T-cell (primary cell): ENCODE data around the gene NELL1. TPM values are rescaled to one million over a fixed set of nuclear protein-coding genes. Genes with fewer than 3 reads are reported as not detected.
"Not testable (repeated sequence)": the region's sequence is repeated elsewhere in the genome, so short reads cannot be mapped to it uniquely, and the experiment has no call there.

Experiments used
- ATAC-seq, 4 experiments: fragments of 200-7000 bp in 3 of 4; fragments of 150-1000 bp in 1 of 4; cut with Tn5 transposase; replicated peaks in 1 of 4; 1 replicate in 3 of 4; 2 replicates in 1 of 4; pipeline ENCODE4 v1.10.0; 2021; ENCODE audit warnings: moderate library complexity in 3 of 4, mild to moderate bottlenecking in 2 of 4, moderate number of reproducible peaks in 1 of 4
- CTCF ChIA-PET, 2 donors: fragments of 300-600 bp; sonication (Branson Sonifier 250); formaldehyde crosslinking; loops; one replicate each; lab custom pipeline; 2022; ENCODE audit warnings: antibody characterized with exemption in 2 of 2; lab: Charles Lee
- POLR2A ChIA-PET, 2 donors: fragments of 300-600 bp; sonication (Branson Sonifier 250); formaldehyde crosslinking; loops; one replicate each; lab custom pipeline; 2022; ENCODE audit warnings: antibody characterized with exemption in 2 of 2; lab: Charles Lee
- DNase-seq, 35 experiments: peaks; one replicate each; pipeline versions ENCODE4 v3.0.0 to v3.0.0-alpha.2; 2013 to 2023
- H3K27ac ChIP-seq: one replicate; pipeline ENCODE4 v1.5.1; 2013; ENCODE audit warnings: low read length
- H3K27me3 ChIP-seq, 2 experiments: replicated peaks in 1 of 2; 1 replicate in 1 of 2; 2 replicates in 1 of 2; pipeline versions ENCODE4 v1.6.1 to v1.7.0; 2013; ENCODE audit warnings: low read length in 1 of 2, mixed read lengths in 1 of 2; ENCODE audit not compliant: control insufficient read depth in 2 of 2, insufficient read depth in 2 of 2; ENCODE audit errors: extremely low read depth in 1 of 2
- H3K36me3 ChIP-seq, 2 donors: 1 replicate in 1 of 2; 2 replicates in 1 of 2; pipeline versions ENCODE4 v1.6.1 to v1.7.0; 2013; ENCODE audit warnings: low read length in 1 of 2; ENCODE audit not compliant: control insufficient read depth in 2 of 2, insufficient read depth in 1 of 2; ENCODE audit errors: extremely low read depth in 1 of 2
- H3K4me1 ChIP-seq, 2 experiments: 1 replicate in 1 of 2; 2 replicates in 1 of 2; pipeline versions ENCODE4 v1.6.1 to v1.7.0; 2013; ENCODE audit warnings: low read length in 2 of 2, mixed read lengths in 1 of 2; ENCODE audit not compliant: insufficient read depth in 2 of 2, control insufficient read depth in 1 of 2; ENCODE audit errors: extremely low read depth in 1 of 2
- H3K4me3 ChIP-seq, 2 donors: 1 replicate in 1 of 2; 2 replicates in 1 of 2; pipeline versions ENCODE4 v1.5.1 to v1.7.0; 2013; ENCODE audit warnings: mild to moderate bottlenecking in 2 of 2, low read length in 1 of 2, moderate library complexity in 1 of 2; ENCODE audit not compliant: control insufficient read depth in 1 of 2; ENCODE audit errors: extremely low read depth in 1 of 2
- H3K9me3 ChIP-seq: 2 replicates; pipeline ENCODE4 v1.7.0; 2013
- H3K27ac Mint-ChIP-seq, 2 donors: one replicate each; pipeline ENCODE4 v1.8.0; 2020 to 2021; ENCODE audit warnings: mild to moderate bottlenecking in 2 of 2, mixed read lengths in 2 of 2
- H3K27me3 Mint-ChIP-seq, 2 donors: one replicate each; pipeline ENCODE4 v1.8.0; 2021 to 2022; ENCODE audit warnings: mixed read lengths in 2 of 2
- H3K36me3 Mint-ChIP-seq: one replicate; pipeline ENCODE4 v1.8.0; 2021; ENCODE audit warnings: mixed read lengths
- H3K4me1 Mint-ChIP-seq, 3 donors: one replicate each; pipeline ENCODE4 v1.8.0; 2020 to 2022; ENCODE audit warnings: mixed read lengths in 3 of 3, mild to moderate bottlenecking in 1 of 3
- H3K4me3 Mint-ChIP-seq, 3 donors: one replicate each; pipeline ENCODE4 v1.8.0; 2020 to 2022; ENCODE audit warnings: mild to moderate bottlenecking in 3 of 3, mixed read lengths in 3 of 3, moderate library complexity in 3 of 3
- H3K9me3 Mint-ChIP-seq, 3 donors: one replicate each; pipeline ENCODE4 v1.8.0; 2020 to 2022; ENCODE audit warnings: mixed read lengths in 3 of 3
- WGBS: methylation state at CpG from one replicate; pipeline ENCODE4 v1.1.5; 2013; ENCODE audit warnings: missing lambda C conversion rate; ENCODE audit not compliant: insufficient coverage; 5-methylcytosine and 5-hydroxymethylcytosine counted together
- total RNA-seq, 35 experiments: library from RNA in 6 of 35; stranded (reverse) in 6 of 35; fragments of 120-200 nt in 1 of 35; gene quantifications; one replicate each; pipeline versions ENCODE4 v1.2.1 to v1.2.4 and lab custom pipeline; 2013 to 2026

The NELL1 gene
- total RNA-seq, 5 donors from 2014 or later (not counting 1 experiment from before 2014, with no cell fraction given) = not detected

DNA sequence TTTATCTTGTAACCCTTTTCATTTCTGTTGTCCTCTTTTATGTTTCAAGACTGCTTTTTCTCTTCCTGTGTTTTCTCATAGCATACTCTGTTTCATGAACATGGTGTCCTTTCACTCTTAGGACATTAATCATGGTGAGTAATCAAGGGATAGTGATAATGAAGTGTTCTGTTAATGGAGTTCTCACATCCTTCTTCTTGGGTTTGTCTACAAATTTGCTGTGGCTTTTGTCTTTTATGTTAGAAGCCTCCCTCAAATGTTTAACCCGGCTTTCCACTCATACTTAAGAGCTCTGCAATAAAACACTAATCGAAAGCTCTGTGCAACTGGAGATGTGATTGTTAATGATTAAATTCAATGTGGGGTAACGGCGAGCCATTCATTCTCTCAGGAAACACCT lies 593.6 kb downstream of the NELL1 start:
- H3K36me3 Mint-ChIP-seq = no peaks in the 10 kb centered on the region
- H3K4me1 ChIP-seq = no peaks in the 10 kb centered on the region
- ATAC-seq = no peak
- H3K36me3 ChIP-seq = no peaks in the 10 kb centered on the region
- H3K27ac ChIP-seq = no peak overlapping the region
- no peaks in the 10 kb centered on the region for H3K27me3 ChIP-seq
- H3K27ac Mint-ChIP-seq = no peak overlapping the region
- H3K4me3 Mint-ChIP-seq = no peak overlapping the region
- CTCF ChIA-PET = no interaction called here
- POLR2A ChIA-PET = no interaction called here
- no peak overlapping the region for H3K4me3 ChIP-seq
- no peaks in the 10 kb centered on the region for H3K9me3 ChIP-seq
- no peaks in the 10 kb centered on the region for H3K27me3 Mint-ChIP-seq
- peaks cover 2 to 18% (median 15%) of the 10 kb centered on the region in 3 donors for H3K9me3 Mint-ChIP-seq
- H3K4me1 Mint-ChIP-seq = no peaks in the 10 kb centered on the region
- DNase-seq = no peak
- no CpG with 5 or more reads among the region's 4 CpGs for WGBS

DNA sequence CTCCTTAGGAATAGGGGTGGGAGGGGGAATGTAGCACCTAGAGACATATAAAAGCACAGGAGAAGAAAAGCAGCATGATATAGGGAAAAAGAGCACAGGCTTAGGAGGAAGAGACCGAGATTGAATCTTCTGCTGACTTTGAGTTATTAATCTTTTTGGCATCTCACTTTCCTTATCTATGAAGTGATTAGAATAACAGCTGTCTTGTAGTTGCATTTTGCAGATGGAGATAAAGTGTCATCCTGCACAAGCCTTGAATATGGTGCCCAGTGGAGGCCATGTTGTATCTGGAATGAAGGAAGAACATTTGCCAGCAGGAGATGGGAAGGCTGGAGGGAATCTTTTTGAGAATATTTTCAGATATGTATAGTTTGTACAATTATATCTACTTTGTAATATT lies 594.7 kb downstream of the NELL1 start:
- H3K27ac Mint-ChIP-seq = no peak overlapping the region
- ChIA-PET CTCF (interaction anchor here (0.6 to 0.7 kb wide), 2 partner anchors 151 to 236 kb away, joined by 3 read pairs; no protein-coding TSS in a partner anchor), POLR2A (no interaction called here)
- DNase-seq = no peak
- H3K9me3 Mint-ChIP-seq = peaks cover 5 to 11% (median 9%) of the 10 kb centered on the region in 3 donors
- Histone ChIP-seq H3K4me1 (no peaks in the 10 kb centered on the region), H3K27me3 (no peaks in the 10 kb centered on the region), H3K27ac (no peak overlapping the region), H3K9me3 (no peaks in the 10 kb centered on the region), H3K36me3 (no peaks in the 10 kb centered on the region), H3K4me3 (no peak overlapping the region)
- no peaks in the 10 kb centered on the region for H3K4me1 Mint-ChIP-seq
- no peak overlapping the region for H3K4me3 Mint-ChIP-seq
- no CpG with 5 or more reads among the region's 1 CpG for WGBS
- ATAC-seq = no peak
- H3K36me3 Mint-ChIP-seq = no peaks in the 10 kb centered on the region
- no peaks in the 10 kb centered on the region for H3K27me3 Mint-ChIP-seq

DNA sequence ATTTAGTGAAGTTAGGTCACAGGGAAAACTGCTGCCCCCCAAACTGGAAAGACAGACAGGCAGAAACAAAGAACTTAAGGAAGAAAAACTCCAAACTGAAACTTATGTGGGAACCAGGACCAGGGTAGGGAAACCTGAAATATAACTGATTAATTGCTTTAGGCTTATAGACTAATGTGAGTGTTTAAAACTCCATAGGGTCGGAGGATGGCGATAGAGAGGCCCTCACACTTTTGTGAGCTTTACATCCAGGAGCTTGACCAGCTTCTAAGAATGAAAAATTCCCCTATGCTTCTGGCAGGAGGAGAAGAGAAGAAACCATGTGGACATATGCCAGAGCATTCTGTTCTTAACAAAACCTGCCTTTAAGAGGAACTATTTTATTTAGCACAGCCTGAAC lies 598.6 kb downstream of the NELL1 start:
- no peaks in the 10 kb centered on the region for H3K27me3 Mint-ChIP-seq
- no peaks in the 10 kb centered on the region for H3K4me1 ChIP-seq
- ATAC-seq (no peak), DNase-seq (no peak)
- H3K36me3 ChIP-seq = no peaks in the 10 kb centered on the region
- no peaks in the 10 kb centered on the region for H3K36me3 Mint-ChIP-seq
- H3K4me3 ChIP-seq = no peak overlapping the region
- peaks cover 5 to 19% (median 13%) of the 10 kb centered on the region in 3 donors for H3K9me3 Mint-ChIP-seq
- H3K4me1 Mint-ChIP-seq = no peaks in the 10 kb centered on the region
- ChIA-PET CTCF (no interaction called here), POLR2A (no interaction called here)
- no peaks in the 10 kb centered on the region for H3K9me3 ChIP-seq
- H3K27ac Mint-ChIP-seq = no peak overlapping the region
- no peak overlapping the region for H3K27ac ChIP-seq
- WGBS = no CpG with 5 or more reads among the region's 2 CpGs
- no peaks in the 10 kb centered on the region for H3K27me3 ChIP-seq
- no peak overlapping the region for H3K4me3 Mint-ChIP-seq

DNA sequence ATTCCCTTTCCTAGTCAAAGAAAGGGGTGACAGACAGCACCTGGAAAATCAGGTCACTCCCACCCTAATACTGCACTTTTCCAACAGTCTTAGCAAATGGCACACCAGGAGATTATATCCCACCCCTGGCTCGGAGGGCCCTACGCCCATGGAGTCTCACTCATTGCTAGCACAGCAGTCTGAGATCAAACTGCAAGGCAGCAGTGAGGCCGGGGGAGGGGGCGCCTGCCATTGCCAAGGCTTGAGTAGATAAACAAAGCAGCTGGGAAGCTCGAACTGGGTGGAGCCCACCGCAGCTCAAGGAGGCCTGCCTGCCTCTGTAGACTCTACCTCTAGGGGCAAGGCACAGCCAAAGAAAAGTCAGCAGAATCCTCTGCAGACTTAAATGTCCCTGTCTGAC lies 602.8 kb downstream of the NELL1 start:
- H3K36me3 ChIP-seq, H3K4me1 ChIP-seq, H3K4me1 Mint-ChIP-seq, POLR2A ChIA-PET, H3K27me3 ChIP-seq, H3K36me3 Mint-ChIP-seq, CTCF ChIA-PET, DNase-seq, ATAC-seq, H3K4me3 ChIP-seq, H3K4me3 Mint-ChIP-seq, H3K27me3 Mint-ChIP-seq, H3K27ac Mint-ChIP-seq, H3K9me3 ChIP-seq, H3K27ac ChIP-seq: not testable (repeated sequence)
- 83% methylated on average over 6 of the region's 6 CpGs for WGBS
- H3K9me3 Mint-ChIP-seq = peaks cover 12 to 25% (median 15%) of the 10 kb centered on the region in 3 donors

DNA sequence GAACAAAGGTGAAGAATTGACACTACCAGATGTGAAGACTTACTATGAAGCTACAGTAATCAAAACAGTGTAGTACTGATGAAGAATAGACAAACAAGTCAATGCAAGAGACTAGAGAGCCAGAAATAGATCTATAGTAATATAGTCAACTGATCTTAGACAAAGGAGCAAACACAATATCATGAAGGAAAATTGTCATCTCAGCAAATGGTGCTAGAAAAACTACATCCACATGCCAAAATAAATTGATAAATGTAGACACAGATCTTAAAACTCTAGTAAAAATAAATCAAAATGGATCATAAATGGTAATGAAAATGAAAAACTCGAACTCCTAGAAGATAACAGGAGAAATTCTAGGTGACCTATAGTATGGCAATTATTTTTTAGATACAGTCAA lies 609.5 kb downstream of the NELL1 start:
- ChIA-PET CTCF (no interaction called here), POLR2A (no interaction called here)
- no peaks in the 10 kb centered on the region for H3K9me3 ChIP-seq
- Mint-ChIP-seq H3K4me1 (no peaks in the 10 kb centered on the region), H3K27ac (no peak overlapping the region), H3K4me3 (no peak overlapping the region), H3K36me3 (no peaks in the 10 kb centered on the region), H3K27me3 (no peaks in the 10 kb centered on the region), H3K9me3 (peaks cover 14 to 39% (median 36%) of the 10 kb centered on the region in 3 donors)
- WGBS = no CpG with 5 or more reads among the region's 1 CpG
- no peak overlapping the region for H3K4me3 ChIP-seq
- ATAC-seq (no peak), DNase-seq (no peak)
- no peak overlapping the region for H3K27ac ChIP-seq
- H3K4me1 ChIP-seq = no peaks in the 10 kb centered on the region
- H3K27me3 ChIP-seq = no peaks in the 10 kb centered on the region
- no peaks in the 10 kb centered on the region for H3K36me3 ChIP-seq

DNA sequence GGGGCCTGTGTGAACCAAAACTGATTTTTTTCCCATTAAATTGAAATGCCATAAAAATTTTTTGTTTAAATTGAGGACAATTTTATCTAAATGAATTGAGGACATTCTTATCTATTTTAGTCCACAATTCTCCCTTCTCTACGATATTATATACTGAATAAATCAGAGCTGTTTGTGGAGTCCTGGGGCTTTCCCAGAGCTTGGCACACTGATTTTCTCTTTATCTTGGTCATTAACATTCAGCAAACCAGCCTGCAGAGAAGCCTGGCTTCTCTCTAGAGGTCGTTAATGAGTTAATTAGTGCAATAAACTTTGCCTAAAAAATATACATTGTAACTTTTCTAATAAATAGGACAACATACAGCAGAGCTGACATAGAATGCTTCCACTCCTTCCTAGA lies 615.7 kb downstream of the NELL1 start:
- no peak overlapping the region for H3K4me3 Mint-ChIP-seq
- no peaks in the 10 kb centered on the region for H3K36me3 Mint-ChIP-seq
- no CpG with 5 or more reads among the region's 2 CpGs for WGBS
- Histone ChIP-seq H3K36me3 (no peaks in the 10 kb centered on the region), H3K4me3 (no peak overlapping the region), H3K27ac (no peak overlapping the region), H3K4me1 (no peaks in the 10 kb centered on the region), H3K9me3 (no peaks in the 10 kb centered on the region), H3K27me3 (no peaks in the 10 kb centered on the region)
- CTCF ChIA-PET = interaction anchor here in 1 of 2 donors (0.7 kb wide), 1 partner anchor 10 kb away, joined by 3 read pairs; no protein-coding TSS in a partner anchor
- ATAC-seq (no peak), DNase-seq (no peak)
- no peak overlapping the region for H3K27ac Mint-ChIP-seq
- H3K4me1 Mint-ChIP-seq = no peaks in the 10 kb centered on the region
- POLR2A ChIA-PET = no interaction called here
- H3K9me3 Mint-ChIP-seq = peaks cover 16 to 37% (median 34%) of the 10 kb centered on the region in 3 donors
- H3K27me3 Mint-ChIP-seq = no peaks in the 10 kb centered on the region

DNA sequence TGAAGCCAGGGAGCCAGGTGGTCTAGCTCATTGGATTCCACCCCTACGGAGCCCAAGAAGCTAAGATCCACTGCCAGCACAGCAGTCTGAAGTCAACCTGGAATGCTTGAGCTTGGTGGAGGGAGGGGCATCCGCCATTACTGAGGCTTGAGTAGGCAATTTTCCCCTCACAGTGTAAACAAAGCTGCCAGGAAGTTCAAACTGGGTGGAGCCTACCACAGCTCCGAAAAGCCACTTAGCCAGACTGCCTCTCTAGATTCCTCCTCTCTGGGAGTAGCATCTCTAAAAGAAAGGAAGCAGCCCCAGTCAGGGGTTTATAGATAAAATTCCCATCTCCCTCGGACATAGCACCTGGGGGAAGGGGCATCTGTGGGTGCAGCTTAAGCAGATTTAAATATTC lies 620.3 kb downstream of the NELL1 start:
- Mint-ChIP-seq H3K4me1 (no peaks in the 10 kb centered on the region), H3K4me3 (no peak overlapping the region), H3K36me3 (no peaks in the 10 kb centered on the region), H3K27ac (no peak overlapping the region), H3K9me3 (peaks cover 15 to 36% (median 34%) of the 10 kb centered on the region in 3 donors), H3K27me3 (no peaks in the 10 kb centered on the region)
- WGBS = no CpG with 5 or more reads among the region's 4 CpGs
- DNase-seq = no peak
- no peaks in the 10 kb centered on the region for H3K27me3 ChIP-seq
- H3K4me1 ChIP-seq = no peaks in the 10 kb centered on the region
- ChIA-PET POLR2A (no interaction called here), CTCF (no interaction called here)
- no peak for ATAC-seq
- H3K27ac ChIP-seq = no peak overlapping the region
- H3K9me3 ChIP-seq = no peaks in the 10 kb centered on the region
- H3K36me3 ChIP-seq = no peaks in the 10 kb centered on the region
- no peak overlapping the region for H3K4me3 ChIP-seq
